ENCODE data around the gene GPR32. TPM values are rescaled to one million over a fixed set of nuclear protein-coding genes. Genes with fewer than 3 reads are reported as not detected.
"Not testable (repeated sequence)": the region's sequence is repeated elsewhere in the genome, so short reads cannot be mapped to it uniquely, and the experiment has no call there.

The GPR32 gene
- total RNA-seq, 1 donor from 2014 or later, result not detected

- no peak overlapping the region for H3K4me3 Mint-ChIP-seq
- H3K36me3 Mint-ChIP-seq, result no peaks in the 10 kb centered on the region
- H3K27me3 Mint-ChIP-seq, result peaks cover 87% of the 10 kb centered on the region
- H3K27ac Mint-ChIP-seq, result no peak overlapping the region
- no peaks in the 10 kb centered on the region for H3K9me3 Mint-ChIP-seq
- TF ChIP-seq, protein P1, sequence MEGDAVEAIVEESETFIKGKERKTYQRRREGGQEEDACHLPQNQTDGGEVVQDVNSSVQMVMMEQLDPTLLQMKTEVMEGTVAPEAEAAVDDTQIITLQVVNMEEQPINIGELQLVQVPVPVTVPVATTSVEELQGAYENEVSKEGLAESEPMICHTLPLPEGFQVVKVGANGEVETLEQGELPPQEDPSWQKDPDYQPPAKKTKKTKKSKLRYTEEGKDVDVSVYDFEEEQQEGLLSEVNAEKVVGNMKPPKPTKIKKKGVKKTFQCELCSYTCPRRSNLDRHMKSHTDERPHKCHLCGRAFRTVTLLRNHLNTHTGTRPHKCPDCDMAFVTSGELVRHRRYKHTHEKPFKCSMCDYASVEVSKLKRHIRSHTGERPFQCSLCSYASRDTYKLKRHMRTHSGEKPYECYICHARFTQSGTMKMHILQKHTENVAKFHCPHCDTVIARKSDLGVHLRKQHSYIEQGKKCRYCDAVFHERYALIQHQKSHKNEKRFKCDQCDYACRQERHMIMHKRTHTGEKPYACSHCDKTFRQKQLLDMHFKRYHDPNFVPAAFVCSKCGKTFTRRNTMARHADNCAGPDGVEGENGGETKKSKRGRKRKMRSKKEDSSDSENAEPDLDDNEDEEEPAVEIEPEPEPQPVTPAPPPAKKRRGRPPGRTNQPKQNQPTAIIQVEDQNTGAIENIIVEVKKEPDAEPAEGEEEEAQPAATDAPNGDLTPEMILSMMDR (conservative IDR thresholded peaks at IDR 0.05), result no peak
- peaks cover 4% of the 10 kb centered on the region for H3K4me1 Mint-ChIP-seq (ENCODE audit: unreplicated experiment)
- DNase-seq (ENCODE audit: extremely low spot score, unreplicated experiment), result no peak
Measured at GRCh38 chr19:50777830-50778303, 7.6 kb downstream of the GPR32 start.

GRCh38 chr19:50778906-50779430 lies 8.7 kb downstream of the GPR32 start:
- TF ChIP-seq, protein P1 (conservative IDR thresholded peaks at IDR 0.05), result no peak
- Mint-ChIP-seq H3K4me3 (no peak overlapping the region), H3K27ac (no peak overlapping the region), H3K4me1 (ENCODE audit: unreplicated experiment) (peaks cover 12% of the 10 kb centered on the region), H3K36me3 (no peaks in the 10 kb centered on the region), H3K9me3 (no peaks in the 10 kb centered on the region), H3K27me3 (peaks cover 89% of the 10 kb centered on the region)
- no peak for DNase-seq (ENCODE audit: extremely low spot score, unreplicated experiment)

GRCh38 chr19:50779504-50780457 lies 9.5 kb downstream of the GPR32 start:
- Mint-ChIP-seq H3K27ac (no peak overlapping the region), H3K9me3 (no peaks in the 10 kb centered on the region), H3K36me3 (no peaks in the 10 kb centered on the region), H3K4me3 (no peak overlapping the region), H3K27me3 (peaks cover 82% of the 10 kb centered on the region), H3K4me1 (ENCODE audit: unreplicated experiment) (peaks cover 12% of the 10 kb centered on the region)
- no peak for DNase-seq (ENCODE audit: extremely low spot score, unreplicated experiment)
- TF ChIP-seq, protein P1 (conservative IDR thresholded peaks at IDR 0.05), result no peak

DNA sequence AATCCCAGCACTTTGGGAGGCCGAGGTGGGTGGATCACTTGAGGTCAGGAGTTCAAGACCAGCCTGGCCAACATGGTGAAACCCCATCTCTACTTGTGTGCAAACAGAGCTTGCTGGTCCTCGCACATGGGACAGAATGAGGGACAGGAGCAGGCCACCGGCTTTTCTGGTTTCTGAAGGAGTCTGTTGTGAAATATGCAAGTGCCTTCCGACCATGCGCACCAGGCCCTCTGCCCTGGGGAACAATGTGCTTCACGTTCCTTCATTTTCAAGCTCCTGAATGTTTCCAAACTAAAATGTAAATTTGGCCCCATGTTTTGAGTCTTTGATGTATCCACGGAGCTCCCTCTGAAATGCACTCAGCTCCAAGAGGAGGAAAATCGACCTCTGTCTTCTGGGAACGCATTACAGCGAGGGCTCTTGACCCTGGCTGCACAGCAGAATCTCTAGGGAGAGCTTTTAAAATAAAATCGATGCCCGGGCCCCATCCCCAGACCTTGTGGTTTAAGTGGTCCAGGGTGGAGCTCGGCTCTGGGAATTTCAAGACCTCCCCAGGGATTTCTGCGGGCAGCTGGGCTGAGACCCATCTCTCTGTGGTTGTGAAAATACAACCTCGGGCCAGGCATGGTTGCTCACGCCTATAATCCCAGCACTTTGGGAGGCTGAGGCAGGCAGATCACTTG lies 10.6 kb downstream of the GPR32 start:
- no peak for DNase-seq (ENCODE audit: extremely low spot score, unreplicated experiment)
- H3K4me1 Mint-ChIP-seq (ENCODE audit: unreplicated experiment), result peaks cover 17% of the 10 kb centered on the region
- H3K4me3 Mint-ChIP-seq, result no peak overlapping the region
- H3K36me3 Mint-ChIP-seq, result no peaks in the 10 kb centered on the region
- TF ChIP-seq, protein P1 (conservative IDR thresholded peaks at IDR 0.05), result no peak
- H3K9me3 Mint-ChIP-seq, result no peaks in the 10 kb centered on the region
- peaks cover 74% of the 10 kb centered on the region for H3K27me3 Mint-ChIP-seq
- H3K27ac Mint-ChIP-seq, result no peak overlapping the region

DNA sequence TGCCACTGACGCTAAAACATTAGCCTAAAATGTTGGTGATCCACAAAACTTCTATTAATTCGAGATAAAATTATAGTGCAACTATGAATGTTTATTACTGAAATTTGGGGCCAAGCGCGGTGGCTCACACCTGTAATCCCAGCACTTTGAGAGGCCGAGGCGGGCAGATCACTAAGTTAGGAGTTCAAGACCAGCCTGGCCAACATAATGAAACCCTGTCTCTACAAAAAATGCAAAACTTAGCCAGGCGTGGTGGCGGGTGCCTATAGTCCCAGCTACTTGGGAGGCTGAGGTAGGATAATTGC lies 13.5 kb downstream of the GPR32 start:
- peaks cover 48% of the 10 kb centered on the region for H3K27me3 Mint-ChIP-seq

GRCh38 chr19:50784710-50785109 lies 14.4 kb downstream of the GPR32 start:
- peaks cover 13% of the 10 kb centered on the region for H3K4me1 Mint-ChIP-seq (ENCODE audit: unreplicated experiment)
- TF ChIP-seq, protein P1 (conservative IDR thresholded peaks at IDR 0.05), result no peak
- no peak for DNase-seq (ENCODE audit: extremely low spot score, unreplicated experiment)
- no peak overlapping the region for H3K27ac Mint-ChIP-seq
- H3K9me3 Mint-ChIP-seq, result no peaks in the 10 kb centered on the region
- no peaks in the 10 kb centered on the region for H3K36me3 Mint-ChIP-seq
- peaks cover 39% of the 10 kb centered on the region for H3K27me3 Mint-ChIP-seq
- no peak overlapping the region for H3K4me3 Mint-ChIP-seq

More for the DNA sequence above, 13.5 kb downstream of the GPR32 start:
- not testable (repeated sequence) for H3K9me3 Mint-ChIP-seq; DNase-seq (ENCODE audit: extremely low spot score, unreplicated experiment); H3K36me3 Mint-ChIP-seq; H3K4me3 Mint-ChIP-seq
- Mint-ChIP-seq H3K4me1 (ENCODE audit: unreplicated experiment) (peaks cover 17% of the 10 kb centered on the region), H3K27ac (peak overlapping the region; percentile 58)
